HCT116 (cell line): ENCODE data around the gene HES1. TPM values are rescaled to one million over a fixed set of nuclear protein-coding genes. Genes with fewer than 3 reads are reported as not detected.

Source experiments
- ATAC-seq: fragments of 200-7000 bp; cut with Tn5 transposase; 2 replicates; pipeline ENCODE4 v1.9.1; 2020; ENCODE audit warnings: mild to moderate bottlenecking, moderate library complexity
- BruUV-seq: library from RNA; stranded (reverse); fragments of 400-500 nt; replicated peaks from 2 replicates; lab custom pipeline; 2021; lab: Mats Ljungman, UMichigan
- CTCF ChIA-PET: fragments of 300-600 bp; sonication (Branson Sonifier 250); formaldehyde crosslinking; loops from one replicate; lab custom pipeline; 2021; ENCODE audit warnings: antibody characterized with exemption; lab: Charles Lee
- POLR2A ChIA-PET: fragments of 300-600, 350-600 bp; sonication (Branson Sonifier 250); formaldehyde crosslinking; loops from one replicate; lab custom pipeline; 2021; ENCODE audit warnings: antibody characterized with exemption; lab: Charles Lee
- RAD21 ChIA-PET, 2 experiments: fragments of 300-600 bp; sonication (Branson Sonifier 250); formaldehyde crosslinking; loops; one replicate each; lab custom pipeline; 2023; ENCODE audit warnings: low total read pairs in 2 of 2; ENCODE audit not compliant: uncharacterized antibody in 2 of 2, unreplicated experiment in 2 of 2, low non-redundant PET in 1 of 2; lab: Charles Lee
- DNase-seq: peaks from one replicate; pipeline ENCODE4 v3.0.0-alpha.2; 2010; ENCODE audit warnings: low read depth, low spot score
- H2AFZ ChIP-seq: fragments of 200-600 bp; shearing (Covaris generic), sonication (generic); 2 replicates; pipeline ENCODE4 v1.6.1; 2017; ENCODE audit warnings: low read depth, mixed run types, mixed read lengths, antibody characterized with exemption, low read length; ENCODE audit not compliant: poor library complexity, severe bottlenecking
- H3K27ac ChIP-seq: 2 replicates; pipeline ENCODE4 v1.5.1; 2012; ENCODE audit warnings: low read depth, low read length
- H3K27me3 ChIP-seq: fragments of 200-600 bp; sonication (generic); 2 replicates; pipeline ENCODE4 v1.6.1; 2016; ENCODE audit warnings: mixed run types, low read length, mixed read lengths; ENCODE audit not compliant: insufficient read depth
- H3K36me3 ChIP-seq, 2 experiments: fragments of 200-500 bp in 1 of 2; fragments of 200-600 bp in 1 of 2; sonication (Bioruptor generic) in 1 of 2; sonication (generic) in 1 of 2; 2 replicates each; pipeline versions ENCODE4 v1.5.1 to v1.6.1; 2014 to 2016; ENCODE audit warnings: low read length in 2 of 2, inconsistent platforms in 1 of 2, mixed read lengths in 1 of 2, mixed run types in 1 of 2; ENCODE audit not compliant: insufficient read depth in 2 of 2, control insufficient read depth in 1 of 2
- H3K4me1 ChIP-seq, 2 experiments: fragments of 200-600 bp in 1 of 2; sonication (generic) in 1 of 2; 2 replicates each; pipeline versions ENCODE4 v1.5.1 to v1.6.1; 2012 to 2017; ENCODE audit warnings: low read length in 2 of 2, inconsistent platforms in 1 of 2, mild to moderate bottlenecking in 1 of 2, mixed read lengths in 1 of 2, mixed run types in 1 of 2, moderate library complexity in 1 of 2; ENCODE audit not compliant: insufficient read depth in 2 of 2, control insufficient read depth in 1 of 2
- H3K4me2 ChIP-seq: fragments of 200-600 bp; sonication (generic); 2 replicates; pipeline ENCODE4 v1.6.1; 2017; ENCODE audit warnings: mixed run types, low read length, mixed read lengths
- H3K4me3 ChIP-seq, 2 experiments: fragments of 200-600 bp in 1 of 2; sonication (generic) in 1 of 2; replicated peaks in 1 of 2; 2 replicates each; pipeline ENCODE4 v1.5.1; 2011 to 2016; ENCODE audit warnings: low read length in 2 of 2, control low read depth in 1 of 2, low read depth in 1 of 2, mild to moderate bottlenecking in 1 of 2, mixed read lengths in 1 of 2, mixed run types in 1 of 2
- H3K79me2 ChIP-seq: fragments of 200-600 bp; sonication (generic); 2 replicates; pipeline ENCODE4 v1.6.1; 2017; ENCODE audit warnings: mild to moderate bottlenecking, mixed run types, low read length, moderate library complexity, mixed read lengths; ENCODE audit not compliant: insufficient read depth
- H3K9ac ChIP-seq: fragments of 200-600 bp; sonication (generic); 2 replicates; pipeline ENCODE4 v1.6.1; 2016; ENCODE audit warnings: low read length, mixed read lengths
- H3K9me2 ChIP-seq: fragments of 200-600 bp; sonication (generic), shearing (Covaris generic); 2 replicates; pipeline ENCODE4 v1.6.1; 2017; ENCODE audit warnings: mixed run types, mild to moderate bottlenecking, moderate library complexity; ENCODE audit not compliant: insufficient read depth
- H3K9me3 ChIP-seq, 2 experiments: fragments of 200-500 bp in 1 of 2; fragments of 200-600 bp in 1 of 2; sonication (Bioruptor generic) in 1 of 2; sonication (generic) in 1 of 2; 2 replicates each; pipeline ENCODE4 v1.6.1; 2014 to 2017; ENCODE audit warnings: low read length in 2 of 2, mixed read lengths in 2 of 2, inconsistent platforms in 1 of 2, low read depth in 1 of 2, mild to moderate bottlenecking in 1 of 2, mixed run types in 1 of 2, moderate library complexity in 1 of 2; ENCODE audit not compliant: control insufficient read depth in 1 of 2, insufficient read depth in 1 of 2
- H4K20me1 ChIP-seq: fragments of 200-600 bp; sonication (generic), shearing (Covaris generic); 2 replicates; pipeline ENCODE4 v1.6.1; 2017; ENCODE audit warnings: mixed run types, mild to moderate bottlenecking, moderate library complexity; ENCODE audit not compliant: insufficient read depth
- CBX3 ChIP-seq: IDR thresholded peaks from 2 replicates; pipeline ENCODE4 v1.6.1; 2012; ENCODE audit warnings: low read depth
- CEBPB ChIP-seq: IDR thresholded peaks from 2 replicates; pipeline ENCODE4 v1.6.1; 2012; ENCODE audit warnings: low read depth
- EGR1 ChIP-seq: IDR thresholded peaks from 2 replicates; pipeline ENCODE4 v1.6.1; 2012; ENCODE audit warnings: low read depth
- ELF1 ChIP-seq: IDR thresholded peaks from 2 replicates; pipeline ENCODE4 v1.6.1; 2012; ENCODE audit warnings: low read depth, borderline replicate concordance
- EZH2phosphoT487 ChIP-seq: fragments of 200-600 bp; IDR thresholded peaks from 2 replicates; pipeline ENCODE4 v1.6.1; 2018; ENCODE audit warnings: antibody characterized with exemption, borderline replicate concordance
- FOSL1 ChIP-seq: IDR thresholded peaks from 2 replicates; pipeline ENCODE4 v1.6.1; 2012; ENCODE audit warnings: low read depth
- JUND ChIP-seq: IDR thresholded peaks from 2 replicates; pipeline ENCODE4 v1.6.1; 2012
- MAX ChIP-seq: IDR thresholded peaks from 2 replicates; pipeline ENCODE4 v1.6.1; 2012
- POLR2A ChIP-seq: IDR thresholded peaks from 2 replicates; pipeline ENCODE4 v1.7.0; 2011; ENCODE audit warnings: borderline replicate concordance; ENCODE audit not compliant: insufficient read depth, insufficient read length; ENCODE audit errors: extremely low read depth
- POLR2AphosphoS5 ChIP-seq: IDR thresholded peaks from 2 replicates; pipeline ENCODE4 v1.6.1; 2011; ENCODE audit warnings: mild to moderate bottlenecking, low read depth, low read length, moderate library complexity
- RAD21 ChIP-seq: IDR thresholded peaks from 2 replicates; pipeline ENCODE4 v1.6.1; 2012; ENCODE audit warnings: low read depth, mild to moderate bottlenecking
- SP1 ChIP-seq: IDR thresholded peaks from 2 replicates; pipeline ENCODE4 v1.6.1; 2012; ENCODE audit warnings: low read depth
- SRF ChIP-seq: IDR thresholded peaks from 2 replicates; pipeline ENCODE4 v1.6.1; 2012; ENCODE audit warnings: low read depth
- TCF7L2 ChIP-seq: IDR thresholded peaks from 2 replicates; pipeline ENCODE4 v1.7.0; 2011; ENCODE audit warnings: borderline replicate concordance, inconsistent platforms; ENCODE audit not compliant: insufficient read depth, insufficient read length; ENCODE audit errors: extremely low read depth
- YY1 ChIP-seq: IDR thresholded peaks from 2 replicates; pipeline ENCODE4 v1.6.1; 2011; ENCODE audit warnings: low read length, low read depth, moderate library complexity, mild to moderate bottlenecking; ENCODE audit not compliant: insufficient replicate concordance; ENCODE audit errors: extremely low read depth
- ZBTB33 ChIP-seq: IDR thresholded peaks from 2 replicates; pipeline ENCODE4 v1.6.1; 2011; ENCODE audit warnings: mild to moderate bottlenecking, low read length, moderate library complexity; ENCODE audit not compliant: insufficient replicate concordance; ENCODE audit errors: extremely low read depth
- ZFX ChIP-seq: fragments of 450-650 bp; IDR thresholded peaks from 2 replicates; pipeline ENCODE4 v1.6.1; 2017
- ZNF274 ChIP-seq: fragments of 200-500 bp; sonication (Bioruptor generic); IDR thresholded peaks from 2 replicates; pipeline ENCODE4 v1.6.1; 2014; ENCODE audit warnings: mild to moderate bottlenecking, low read depth, low read length, inconsistent platforms
- intact Hi-C: fragments of 100-400 bp; cut with micrococcal nuclease; formaldehyde crosslinking; loops from 2 replicates; pipeline ENCODE4 v1.10.0; 2022
- total RNA-seq: library from RNA; stranded (reverse); gene quantifications from one replicate; pipeline ENCODE4 v1.2.1, GENCODE V29; 2021; ENCODE audit not compliant: unreplicated experiment

Gene HES1
- total RNA-seq, 1 experiment from 2014 or later: 32.9 TPM

- Histone ChIP-seq H3K27ac (no peak overlapping the region), H3K4me2 (no peak overlapping the region), H3K9me3 (no peaks in the 10 kb centered on the region), H3K4me1 (peaks cover 13 to 20% of the 10 kb centered on the region in 2 experiments), H3K36me3 (no peaks in the 10 kb centered on the region), H3K9me2 (no peaks in the 10 kb centered on the region), H3K27me3 (peaks cover 20% of the 10 kb centered on the region; the same call in 1 of the 2 replicates), H3K4me3 (no peak overlapping the region), H3K9ac (no peak overlapping the region), H3K79me2 (no peaks in the 10 kb centered on the region), H4K20me1 (no peaks in the 10 kb centered on the region), H2AFZ (no peak overlapping the region)
- RAD21 ChIA-PET: no interaction called here
- TF ChIP-seq TCF7L2: no peak
- TF ChIP-seq ZBTB33: no peak
- TF ChIP-seq EGR1: no peak
- CTCF ChIA-PET: no interaction called here
- DNase-seq (no peak), ATAC-seq (no peak)
- intact Hi-C loops: no loop called here
- POLR2A ChIA-PET: no interaction called here
- BruUV-seq: no TSS peak
Measured at GRCh38 chr3:194124193-194124592, 11.8 kb upstream of the HES1 start.

GRCh38 chr3:194125442-194125841 lies 10.5 kb upstream of the HES1 start:
- Histone ChIP-seq H3K4me2 (no peak overlapping the region), H3K9ac (no peak overlapping the region), H3K4me1 (peaks cover 13 to 30% of the 10 kb centered on the region in 2 experiments), H3K27me3 (peaks cover 22% of the 10 kb centered on the region; the same call in 1 of the 2 replicates), H3K9me3 (no peaks in the 10 kb centered on the region), H3K4me3 (no peak overlapping the region), H3K79me2 (no peaks in the 10 kb centered on the region), H4K20me1 (no peaks in the 10 kb centered on the region), H2AFZ (no peak overlapping the region), H3K36me3 (no peaks in the 10 kb centered on the region), H3K27ac (no peak overlapping the region), H3K9me2 (no peaks in the 10 kb centered on the region)
- POLR2A ChIA-PET: no interaction called here
- ATAC-seq (no peak), DNase-seq (no peak)
- intact Hi-C loops: no loop called here
- RAD21 ChIA-PET: no interaction called here
- CTCF ChIA-PET: no interaction called here
- no TSS peak for BruUV-seq
- TF ChIP-seq MAX (no peak), POLR2AphosphoS5 (no peak), FOSL1 (no peak), YY1 (no peak), SP1 (no peak), EGR1 (no peak), POLR2A (no peak), EZH2phosphoT487 (no peak), ZBTB33 (no peak), ELF1 (no peak), ZFX (no peak), SRF (no peak), CEBPB (no peak), CBX3 (no peak), JUND (no peak), ZNF274 (no peak), RAD21 (no peak)
